Stimulated activated CD8-positive, alpha-beta memory T cell treated with anti-CD3 and anti-CD28 coated beads, Interleukin-4, amount 100 ng/mL, for 24 hours (primary cell): ENCODE measurements around the gene DIS3L.
"Not testable (repeated sequence)": the region's sequence is repeated elsewhere in the genome, so short reads cannot be mapped to it uniquely, and the experiment has no call there.

Experiments
- DNase-seq: peaks from one replicate; pipeline ENCODE4 v3.0.0-alpha.2; 2020; ENCODE audit warnings: low read depth

DIS3L gene

GRCh38 chr15:66293419-66294156 lies at the start of gene DIS3L:
Gene DIS3L, plus strand, starts transcription at chr15:66293568. Its CDS starts 29 bp downstream, at chr15:66293597.
- DNase-seq, result peak; percentile 43

GRCh38 chr15:66245832-66246231 lies 47.5 kb upstream of the DIS3L start:
- DNase-seq, result not testable (repeated sequence)

GRCh38 chr15:66246937-66247336 lies 46.4 kb upstream of the DIS3L start:
- DNase-seq, result no peak

- no peak for DNase-seq
These were observed 43.7 kb upstream of the DIS3L start for GRCh38 chr15:66249605-66250174.

- DNase-seq, result no peak
These were observed 42.1 kb upstream of the DIS3L start for GRCh38 chr15:66251065-66251789.

- peak; percentile 20 for DNase-seq
These were observed 41.3 kb upstream of the DIS3L start for GRCh38 chr15:66251790-66252684.

- no peak for DNase-seq
These were observed 40.5 kb upstream of the DIS3L start for GRCh38 chr15:66252685-66253417.

GRCh38 chr15:66253418-66254088 lies 39.8 kb upstream of the DIS3L start, which contains the start of gene MEGF11:
Gene MEGF11, minus strand, starts transcription at chr15:66253750. Its CDS starts 125,347 bp downstream, at chr15:66128403.
- DNase-seq, result no peak

- DNase-seq, result no peak
These were observed 39.0 kb upstream of the DIS3L start for GRCh38 chr15:66254089-66254950.

- no peak for DNase-seq
These were observed 38.3 kb upstream of the DIS3L start for GRCh38 chr15:66254951-66255676.

- no peak for DNase-seq
These were observed 36.7 kb upstream of the DIS3L start for GRCh38 chr15:66256692-66257091.

GRCh38 chr15:66261056-66261455 lies 32.3 kb upstream of the DIS3L start:
- no peak for DNase-seq

- not testable (repeated sequence) for DNase-seq
These were observed 30.5 kb upstream of the DIS3L start for GRCh38 chr15:66262837-66263236.

GRCh38 chr15:66264859-66265513 lies 28.4 kb upstream of the DIS3L start:
- no peak for DNase-seq

GRCh38 chr15:66269326-66270090 lies 23.9 kb upstream of the DIS3L start:
- no peak for DNase-seq

- DNase-seq, result no peak
These were observed 22.4 kb upstream of the DIS3L start for GRCh38 chr15:66270932-66271331.

GRCh38 chr15:66275352-66275751 lies 18.0 kb upstream of the DIS3L start:
- no peak for DNase-seq

GRCh38 chr15:66276546-66276945 lies 16.8 kb upstream of the DIS3L start:
- no peak for DNase-seq
